Measurements from ENCODE around the gene ANP32E. TPM values are rescaled to one million over a fixed set of nuclear protein-coding genes. Genes with fewer than 3 reads are reported as not detected.

Gene ANP32E
- total and polyA plus RNA-seq, 9 of the 15 experiments (the other 6 are each of a cell fraction or from before 2014, with no cell fraction given), result 60.4 to 197 (median 104) TPM

GRCh38 chr1:150168960-150169601 is 66.8 kb downstream of the ANP32E start (continued):
- no peak for TF ChIP-seq CHAMP1 (IDR thresholded peaks at IDR 0.05)
- no peak for TF ChIP-seq HNRNPL (IDR thresholded peaks at IDR 0.05; ENCODE audit: low read depth, low read length)
- TF ChIP-seq ZNF586 (CRISPR knock-in tag; conservative IDR thresholded peaks at IDR 0.05), result no peak
- TF ChIP-seq CBX3 (IDR thresholded peaks at IDR 0.05; ENCODE audit: borderline replicate concordance in 1 of 2, low read length in 2 of 2), result no peak
- no peak for TF ChIP-seq TFAM (CRISPR knock-in tag; conservative IDR thresholded peaks at IDR 0.05)
- no peak for TF ChIP-seq MEIS2 (IDR thresholded peaks at IDR 0.05; ENCODE audit: partially characterized antibody)
- no peak for TF ChIP-seq PHB2 (IDR thresholded peaks at IDR 0.05; ENCODE audit: low read depth)
- no peak for TF ChIP-seq ZNF3 (CRISPR knock-in tag; IDR thresholded peaks at IDR 0.05)
- no peak for TF ChIP-seq TAF1 (IDR thresholded peaks at IDR 0.05; ENCODE audit: control insufficient read depth, extremely low read depth, insufficient read depth, low read length, severe bottlenecking)
- no peak for TF ChIP-seq RNF219 (CRISPR knock-in tag; IDR thresholded peaks at IDR 0.05)
- peak in 1 of 2 experiments; percentile 48 for TF ChIP-seq NCOA2 (IDR thresholded peaks at IDR 0.05; ENCODE audit: partially characterized antibody in 2 of 2)
- peak; percentile 16; the same call in 1 of the 2 replicates for TF ChIP-seq JUND (IDR thresholded peaks at IDR 0.05; ENCODE audit: borderline replicate concordance, low read depth, low read length)
- no peak; the same call in 2 of the 3 replicates for TF ChIP-seq JUND (tag; IDR thresholded peaks at IDR 0.05; ENCODE audit: borderline replicate concordance, low read depth, low read length)
- peak; percentile 19; the same call in 1 of the 2 replicates for TF ChIP-seq TEAD4 (IDR thresholded peaks at IDR 0.05; ENCODE audit: low read length)
- no peak for TF ChIP-seq TEAD4 (CRISPR knock-in tag; IDR thresholded peaks at IDR 0.05; ENCODE audit: borderline replicate concordance)
- TF ChIP-seq MBD1 (CRISPR knock-in tag; IDR thresholded peaks at IDR 0.05), result no peak
- TF ChIP-seq CREB3L1 (IDR thresholded peaks at IDR 0.05; ENCODE audit: borderline replicate concordance, low read depth), result no peak
- no peak; the same call in 1 of the 2 replicates for TF ChIP-seq GABPB1 (CRISPR knock-in tag; IDR thresholded peaks at IDR 0.05)

All from K562 (cell line).